ENCODE measurements around the gene BICC1.
"Not testable (repeated sequence)": the region's sequence is repeated elsewhere in the genome, so short reads cannot be mapped to it uniquely, and the experiment has no call there.

The BICC1 gene

DNA sequence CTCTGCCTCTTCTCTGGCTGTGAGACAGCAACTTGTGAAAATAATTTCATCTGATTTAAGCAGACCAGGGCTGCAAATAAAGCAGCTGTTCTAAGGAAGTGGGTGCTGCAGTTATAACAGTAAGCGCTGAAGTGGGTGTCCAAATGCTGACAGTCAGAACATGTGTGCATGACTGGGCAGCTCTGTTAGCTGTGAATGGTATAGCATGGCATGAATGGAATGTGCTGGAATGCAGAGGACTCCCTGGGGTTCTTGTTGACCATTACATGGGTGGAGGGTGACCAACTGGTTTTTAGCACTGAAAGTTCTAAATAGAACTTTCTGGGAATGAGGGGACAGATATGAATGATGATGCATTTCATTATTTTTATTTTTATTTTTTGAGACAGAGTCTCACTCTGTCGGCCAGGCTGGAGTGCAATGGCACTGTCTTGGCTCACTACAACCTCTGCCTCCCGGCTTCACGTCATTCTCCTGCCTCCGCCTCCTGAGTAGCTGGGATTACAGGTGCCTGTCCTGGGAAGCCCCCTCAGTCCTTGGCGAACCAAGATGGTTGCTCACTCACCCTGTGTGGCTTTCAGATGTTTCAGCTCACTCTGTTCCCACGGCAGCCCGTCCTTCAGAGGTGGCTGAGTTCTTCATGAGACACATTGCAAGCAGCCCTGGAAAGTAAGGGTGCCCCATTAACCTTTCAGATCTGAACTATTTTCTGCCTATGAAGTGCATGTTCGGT, 344.0 kb downstream of the BICC1 start:
- Histone ChIP-seq H3K79me2 (ENCODE audit: insufficient read depth, low read depth) (no peaks in the 10 kb centered on the region), H3K36me3 (ENCODE audit: insufficient read depth) (no peaks in the 10 kb centered on the region), H3K4me2 (no peak overlapping the region), H3K4me3 (IDR thresholded peaks at IDR 0.05; ENCODE audit: insufficient read depth, low read depth, low read length) (no peak overlapping the region), H3K27ac (no peak overlapping the region), H4K20me1 (ENCODE audit: insufficient read depth) (no peaks in the 10 kb centered on the region), H3K4me1 (ENCODE audit: low read depth, poor library complexity, severe bottlenecking) (no peaks in the 10 kb centered on the region), H2AFZ (ENCODE audit: low read depth) (no peak overlapping the region), H3K27me3 (ENCODE audit: insufficient read depth, low read depth) (no peaks in the 10 kb centered on the region), H3K9ac (no peak overlapping the region)
- TF ChIP-seq CTCF (conservative IDR thresholded peaks at IDR 0.05; ENCODE audit: low read depth, low read length), result no peak

- H2AFZ ChIP-seq (ENCODE audit: low read depth), result no peak overlapping the region
- H4K20me1 ChIP-seq (ENCODE audit: insufficient read depth), result no peaks in the 10 kb centered on the region
- H3K9ac ChIP-seq, result no peak overlapping the region
- H3K27me3 ChIP-seq (ENCODE audit: insufficient read depth, low read depth), result no peaks in the 10 kb centered on the region
- no peaks in the 10 kb centered on the region for H3K79me2 ChIP-seq (ENCODE audit: insufficient read depth, low read depth)
- no peak overlapping the region for H3K4me3 ChIP-seq (IDR thresholded peaks at IDR 0.05; ENCODE audit: insufficient read depth, low read depth, low read length)
- H3K36me3 ChIP-seq (ENCODE audit: insufficient read depth), result no peaks in the 10 kb centered on the region
- no peak for TF ChIP-seq CTCF (conservative IDR thresholded peaks at IDR 0.05; ENCODE audit: low read depth, low read length)
- no peak overlapping the region for H3K4me2 ChIP-seq
- H3K27ac ChIP-seq, result no peak overlapping the region
- H3K4me1 ChIP-seq (ENCODE audit: low read depth, poor library complexity, severe bottlenecking), result no peaks in the 10 kb centered on the region
Measured at GRCh38 chr10:58857251-58857805, 344.7 kb downstream of the BICC1 start.

DNA sequence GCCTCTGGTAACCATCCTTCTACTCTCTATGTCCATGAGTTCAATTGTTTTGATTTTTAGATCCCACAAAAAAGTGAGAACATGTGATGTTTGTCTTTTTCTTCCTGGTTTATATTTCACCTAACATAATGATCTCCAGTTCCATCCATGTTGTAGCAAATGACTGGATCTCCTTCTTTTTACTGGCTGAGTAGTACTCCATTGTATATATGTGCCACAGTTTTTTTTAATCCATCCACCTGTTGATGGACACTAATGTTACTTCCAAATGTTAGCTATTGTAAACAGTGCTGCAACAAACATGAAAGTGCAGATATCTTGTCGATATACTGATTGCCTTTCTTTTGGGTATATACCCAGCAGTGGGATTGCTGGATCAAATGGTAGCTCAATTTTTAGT, 345.5 kb downstream of the BICC1 start:
- H3K36me3 ChIP-seq (ENCODE audit: insufficient read depth); H3K27ac ChIP-seq; H3K27me3 ChIP-seq (ENCODE audit: insufficient read depth, low read depth); H2AFZ ChIP-seq (ENCODE audit: low read depth); H4K20me1 ChIP-seq (ENCODE audit: insufficient read depth); H3K79me2 ChIP-seq (ENCODE audit: insufficient read depth, low read depth); H3K9ac ChIP-seq; H3K4me3 ChIP-seq (IDR thresholded peaks at IDR 0.05; ENCODE audit: insufficient read depth, low read depth, low read length); H3K4me2 ChIP-seq; H3K4me1 ChIP-seq (ENCODE audit: low read depth, poor library complexity, severe bottlenecking): not testable (repeated sequence)

- H3K79me2 ChIP-seq (ENCODE audit: insufficient read depth, low read depth), result no peaks in the 10 kb centered on the region
- H3K27me3 ChIP-seq (ENCODE audit: insufficient read depth, low read depth), result no peaks in the 10 kb centered on the region
- H3K4me1 ChIP-seq (ENCODE audit: low read depth, poor library complexity, severe bottlenecking), result no peaks in the 10 kb centered on the region
- no peak overlapping the region for H3K9ac ChIP-seq
- H3K4me3 ChIP-seq (IDR thresholded peaks at IDR 0.05; ENCODE audit: insufficient read depth, low read depth, low read length), result no peak overlapping the region
- no peaks in the 10 kb centered on the region for H4K20me1 ChIP-seq (ENCODE audit: insufficient read depth)
- H3K36me3 ChIP-seq (ENCODE audit: insufficient read depth), result no peaks in the 10 kb centered on the region
- H3K4me2 ChIP-seq, result no peak overlapping the region
- H2AFZ ChIP-seq (ENCODE audit: low read depth), result no peak overlapping the region
- no peak for TF ChIP-seq CTCF (conservative IDR thresholded peaks at IDR 0.05; ENCODE audit: low read depth, low read length)
- H3K27ac ChIP-seq, result no peak overlapping the region
Measured at GRCh38 chr10:58859526-58859925, 346.9 kb downstream of the BICC1 start.

DNA sequence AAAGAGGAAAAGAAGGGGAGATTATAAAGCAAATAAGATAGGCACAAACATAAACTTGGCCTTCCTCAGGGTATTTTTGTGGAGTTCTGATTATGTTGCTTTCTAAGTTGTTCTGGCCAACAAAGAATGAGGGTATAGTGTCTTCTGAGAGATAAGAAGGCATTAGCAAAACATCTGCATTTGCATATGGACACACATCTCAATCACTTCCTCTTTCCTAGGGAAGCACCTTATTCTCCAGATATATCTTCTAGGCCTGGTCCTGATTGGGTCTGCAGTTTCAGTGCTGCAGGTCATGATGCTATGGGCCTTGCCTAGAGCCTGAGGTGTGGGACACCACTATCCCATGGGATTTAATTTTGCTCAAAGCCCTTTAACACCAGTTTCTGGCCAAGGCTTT, 355.0 kb downstream of the BICC1 start:
- H3K4me3 ChIP-seq (IDR thresholded peaks at IDR 0.05; ENCODE audit: insufficient read depth, low read depth, low read length), result no peak overlapping the region
- no peaks in the 10 kb centered on the region for H3K36me3 ChIP-seq (ENCODE audit: insufficient read depth)
- H3K4me1 ChIP-seq (ENCODE audit: low read depth, poor library complexity, severe bottlenecking), result no peaks in the 10 kb centered on the region
- H3K79me2 ChIP-seq (ENCODE audit: insufficient read depth, low read depth), result no peaks in the 10 kb centered on the region
- no peak overlapping the region for H2AFZ ChIP-seq (ENCODE audit: low read depth)
- H3K27me3 ChIP-seq (ENCODE audit: insufficient read depth, low read depth), result no peaks in the 10 kb centered on the region
- H4K20me1 ChIP-seq (ENCODE audit: insufficient read depth), result no peaks in the 10 kb centered on the region
- no peak overlapping the region for H3K27ac ChIP-seq
- H3K4me2 ChIP-seq, result no peak overlapping the region
- no peak for TF ChIP-seq CTCF (conservative IDR thresholded peaks at IDR 0.05; ENCODE audit: low read depth, low read length)
- no peak overlapping the region for H3K9ac ChIP-seq

All from KMS-11 (cell line).